SH-SY5Y (cell line): ENCODE measurements around the gene ZP3.

Experiments
- GATA2 ChIP-seq: IDR thresholded peaks from 2 replicates; pipeline ENCODE4 v1.6.1; 2011; ENCODE audit warnings: mild to moderate bottlenecking, low read depth, low read length
- GATA3 ChIP-seq: IDR thresholded peaks from 2 replicates; pipeline ENCODE4 v1.6.1; 2011; ENCODE audit warnings: low read depth, mild to moderate bottlenecking, low read length, moderate library complexity

DNA sequence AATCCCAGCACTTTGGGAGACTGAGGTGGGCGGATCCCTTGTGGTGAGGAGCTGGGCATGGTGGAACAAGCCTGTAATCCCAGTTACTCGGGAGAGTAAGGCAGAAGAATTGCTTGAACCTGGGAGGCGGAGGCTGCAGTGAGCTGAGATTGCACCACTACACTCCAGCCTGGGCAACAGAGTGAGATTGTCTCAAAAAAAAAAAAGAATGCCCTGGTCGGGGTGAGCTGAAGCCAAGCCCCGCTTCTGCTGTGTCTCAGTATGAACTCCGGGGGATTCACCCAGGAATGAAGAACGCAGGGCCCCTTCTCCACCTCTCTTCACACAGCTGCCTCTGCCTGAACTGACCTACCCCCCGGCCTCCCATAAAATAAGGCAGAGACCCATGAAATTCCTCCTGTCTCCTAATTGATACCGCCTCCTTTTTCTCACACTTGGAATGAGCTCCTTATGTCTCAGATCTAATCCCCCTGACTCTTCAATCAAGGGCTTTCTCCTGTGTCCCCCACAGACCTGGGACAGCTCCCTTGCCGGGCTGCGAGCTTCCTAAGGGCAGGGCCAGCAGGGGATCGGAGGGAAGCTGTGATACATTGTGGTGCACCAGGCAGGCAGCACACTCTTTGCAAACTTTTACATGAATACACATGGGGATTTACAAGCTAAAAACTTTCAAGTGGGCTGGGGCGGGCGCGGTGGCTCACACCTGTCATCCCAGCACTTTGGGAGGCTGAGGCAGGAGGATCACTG lies 911 bp upstream of the ZP3 start:
- TF ChIP-seq GATA2 (no peak), GATA3 (no peak)
